PC-9 (cell line): Measurements from ENCODE around the gene ST6GALNAC2. TPM values are rescaled to one million over a fixed set of nuclear protein-coding genes. Genes with fewer than 3 reads are reported as not detected.

Experiments used
- BruUV-seq: library from RNA; stranded (reverse); fragments of 400-500 nt; replicated peaks from 2 replicates; lab custom pipeline; 2021; lab: Mats Ljungman, UMichigan
- CTCF ChIA-PET: fragments of 300-600 bp; sonication (Branson Sonifier 250); formaldehyde crosslinking; loops from one replicate; lab custom pipeline; 2022; ENCODE audit warnings: antibody characterized with exemption; lab: Charles Lee
- POLR2A ChIA-PET: fragments of 300-600 bp; sonication (Branson Sonifier 250); formaldehyde crosslinking; loops from one replicate; lab custom pipeline; 2022; ENCODE audit warnings: antibody characterized with exemption; ENCODE audit not compliant: unreplicated experiment; lab: Charles Lee
- DNase-seq, 2 experiments: peaks; one replicate each; pipeline versions ENCODE4 v3.0.0 to v3.0.0-alpha.2; 2015 to 2022; ENCODE audit warnings: mixed read lengths in 1 of 2
- H2AFZ ChIP-seq: fragments of 200-600 bp; sonication (generic); 2 replicates; pipeline ENCODE4 v1.8.1; 2017; ENCODE audit warnings: antibody characterized with exemption
- H3F3A ChIP-seq: fragments of 200-600 bp; sonication (generic); 2 replicates; pipeline ENCODE4 v1.8.1; 2017; ENCODE audit warnings: antibody characterized with exemption, mild to moderate bottlenecking, low read depth; ENCODE audit not compliant: insufficient read depth
- H3K27ac ChIP-seq: fragments of 200-600 bp; sonication (generic); 2 replicates; pipeline ENCODE4 v1.6.1; 2016; ENCODE audit warnings: mixed run types
- H3K27me3 ChIP-seq: fragments of 200-600 bp; sonication (generic); 2 replicates; pipeline ENCODE4 v1.6.1; 2016; ENCODE audit warnings: low read depth, mixed run types; ENCODE audit not compliant: insufficient read depth
- H3K36me3 ChIP-seq: fragments of 200-600 bp; sonication (generic); 2 replicates; pipeline ENCODE4 v1.6.1; 2016; ENCODE audit warnings: low read depth, mixed run types
- H3K4me1 ChIP-seq: fragments of 200-600 bp; sonication (generic); replicated peaks from 2 replicates; pipeline ENCODE4 v1.6.1; 2016; ENCODE audit warnings: mixed run types; ENCODE audit not compliant: insufficient read depth
- H3K4me2 ChIP-seq: fragments of 200-600 bp; sonication (generic); 2 replicates; pipeline ENCODE4 v1.6.1; 2017; ENCODE audit warnings: mixed run types
- H3K4me3 ChIP-seq: fragments of 200-600 bp; sonication (generic); 2 replicates; pipeline ENCODE4 v1.6.1; 2016; ENCODE audit warnings: mixed run types
- H3K79me2 ChIP-seq: fragments of 200-600 bp; sonication (generic); 2 replicates; pipeline ENCODE4 v1.6.1; 2017; ENCODE audit warnings: low read depth, mixed run types
- H3K9me2 ChIP-seq: fragments of 200-600 bp; sonication (generic); 2 replicates; pipeline ENCODE4 v1.8.1; 2017; ENCODE audit warnings: mild to moderate bottlenecking; ENCODE audit not compliant: insufficient read depth
- H3K9me3 ChIP-seq: fragments of 200-600 bp; sonication (generic); 2 replicates; pipeline ENCODE4 v1.8.1; 2016; ENCODE audit warnings: low read depth; ENCODE audit not compliant: insufficient read depth
- H4K20me1 ChIP-seq: fragments of 200-600 bp; sonication (generic); 2 replicates; pipeline ENCODE4 v1.8.1; 2017; ENCODE audit not compliant: insufficient read depth
- EZH2 ChIP-seq: fragments of 200-600 bp; sonication (generic); IDR thresholded peaks from 2 replicates; pipeline ENCODE4 v1.8.0; 2017; ENCODE audit warnings: antibody characterized with exemption, low read depth
- intact Hi-C: fragments of 100-400 bp; cut with micrococcal nuclease; formaldehyde crosslinking; loops from one replicate; pipeline ENCODE4 v1.10.0; 2022; ENCODE audit not compliant: unreplicated experiment
- total RNA-seq: library from RNA; stranded (reverse); gene quantifications from 2 replicates; pipeline ENCODE4 v1.2.3, GENCODE V29; 2021
- TF ChIP-seq, protein P1 (sequence below): fragments of 200-600 bp; sonication (generic); conservative IDR thresholded peaks from 2 replicates; pipeline ENCODE4 v1.6.1; 2017; ENCODE audit warnings: mixed run types, antibody characterized with exemption, mild to moderate bottlenecking, moderate library complexity

The ST6GALNAC2 gene
- total RNA-seq, 1 experiment from 2014 or later, result 15.5 TPM

DNA sequence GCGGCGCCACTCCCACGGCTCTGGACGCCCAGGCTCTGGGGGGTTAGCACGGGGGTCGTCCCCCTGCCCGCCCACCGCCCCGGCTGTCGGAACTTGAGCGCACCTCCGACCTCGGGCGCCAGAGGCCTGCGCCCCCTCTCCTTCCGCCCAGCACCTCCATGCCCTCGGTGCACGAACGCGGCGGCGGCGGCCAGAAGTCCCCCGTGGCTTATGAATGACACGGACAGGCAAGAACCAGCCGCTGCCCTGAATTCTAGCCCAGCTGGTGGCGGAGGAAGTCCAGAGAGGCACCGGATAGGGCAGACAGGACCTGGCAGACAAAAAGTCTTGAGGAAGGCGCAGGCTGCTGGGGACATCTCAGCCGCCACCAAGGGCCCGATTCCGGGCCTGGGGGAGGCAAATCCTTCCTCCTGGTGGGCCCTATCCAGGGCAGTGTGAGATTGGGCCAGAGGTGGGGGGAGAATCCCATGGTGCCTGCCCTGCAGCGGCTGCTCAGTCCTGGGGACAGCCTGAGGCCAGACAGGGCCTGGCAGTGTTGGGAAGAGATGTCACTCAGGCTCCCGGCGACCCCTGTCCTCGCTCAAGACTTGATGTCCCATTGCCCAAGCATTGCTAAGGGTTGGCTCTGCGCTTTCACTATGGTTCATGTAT, 47.3 kb downstream of the ST6GALNAC2 start:
- no peaks in the 10 kb centered on the region for H4K20me1 ChIP-seq
- H3F3A ChIP-seq, result peaks cover 9% of the 10 kb centered on the region; the same call in 1 of the 2 replicates
- CTCF ChIA-PET, result no interaction called here
- H3K9me2 ChIP-seq, result no peaks in the 10 kb centered on the region
- intact Hi-C loops, result no loop called here
- H3K4me1 ChIP-seq, result peaks cover 16% of the 10 kb centered on the region
- BruUV-seq, result no TSS peak
- H2AFZ ChIP-seq, result no peak overlapping the region
- no peaks in the 10 kb centered on the region for H3K27me3 ChIP-seq
- no peak for TF ChIP-seq EZH2
- TF ChIP-seq, protein P1, sequence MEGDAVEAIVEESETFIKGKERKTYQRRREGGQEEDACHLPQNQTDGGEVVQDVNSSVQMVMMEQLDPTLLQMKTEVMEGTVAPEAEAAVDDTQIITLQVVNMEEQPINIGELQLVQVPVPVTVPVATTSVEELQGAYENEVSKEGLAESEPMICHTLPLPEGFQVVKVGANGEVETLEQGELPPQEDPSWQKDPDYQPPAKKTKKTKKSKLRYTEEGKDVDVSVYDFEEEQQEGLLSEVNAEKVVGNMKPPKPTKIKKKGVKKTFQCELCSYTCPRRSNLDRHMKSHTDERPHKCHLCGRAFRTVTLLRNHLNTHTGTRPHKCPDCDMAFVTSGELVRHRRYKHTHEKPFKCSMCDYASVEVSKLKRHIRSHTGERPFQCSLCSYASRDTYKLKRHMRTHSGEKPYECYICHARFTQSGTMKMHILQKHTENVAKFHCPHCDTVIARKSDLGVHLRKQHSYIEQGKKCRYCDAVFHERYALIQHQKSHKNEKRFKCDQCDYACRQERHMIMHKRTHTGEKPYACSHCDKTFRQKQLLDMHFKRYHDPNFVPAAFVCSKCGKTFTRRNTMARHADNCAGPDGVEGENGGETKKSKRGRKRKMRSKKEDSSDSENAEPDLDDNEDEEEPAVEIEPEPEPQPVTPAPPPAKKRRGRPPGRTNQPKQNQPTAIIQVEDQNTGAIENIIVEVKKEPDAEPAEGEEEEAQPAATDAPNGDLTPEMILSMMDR, result no peak
- DNase-seq, result no peak
- POLR2A ChIA-PET, result no interaction called here
- H3K36me3 ChIP-seq, result no peaks in the 10 kb centered on the region
- H3K9me3 ChIP-seq, result no peaks in the 10 kb centered on the region
- no peak overlapping the region for H3K27ac ChIP-seq
- H3K79me2 ChIP-seq, result no peaks in the 10 kb centered on the region
- H3K4me3 ChIP-seq, result no peak overlapping the region
- no peak overlapping the region for H3K4me2 ChIP-seq

DNA sequence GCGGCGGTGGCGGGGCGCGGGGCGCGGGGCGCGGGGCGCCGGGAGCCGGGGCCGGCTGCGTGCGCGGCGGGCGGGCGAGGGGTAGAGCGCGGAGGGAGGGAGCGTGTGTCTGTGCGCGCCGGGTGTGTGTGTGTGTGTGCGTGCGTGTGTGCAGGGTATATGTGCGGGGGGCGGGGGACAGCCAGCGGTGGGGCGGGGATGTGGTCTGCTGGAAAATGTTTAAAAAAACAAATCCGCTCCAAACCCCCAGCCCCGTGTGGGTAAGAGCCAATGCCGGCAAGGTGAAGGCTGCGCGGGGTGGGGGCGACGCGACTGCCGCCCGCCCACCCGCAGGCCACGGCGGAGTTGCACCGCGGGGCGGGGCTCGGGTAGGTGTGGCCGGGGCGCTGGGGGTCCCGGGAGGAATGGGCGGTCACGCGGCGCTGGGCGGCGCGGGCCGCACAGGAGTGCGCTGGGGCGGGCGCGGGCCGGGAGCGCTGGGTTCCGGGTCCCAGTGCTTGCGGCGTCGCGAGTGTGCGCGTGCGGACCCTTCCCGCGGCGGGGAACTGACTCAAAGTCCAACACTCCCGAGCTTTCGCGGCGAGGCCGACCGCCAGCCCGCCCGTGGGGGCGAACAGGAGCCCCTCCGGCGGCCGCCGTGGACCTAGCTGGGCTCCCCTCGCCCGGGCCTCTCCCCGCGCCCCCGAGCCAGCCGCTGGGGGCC, 47.9 kb downstream of the ST6GALNAC2 start, which contains the start of gene CYGB:
Gene CYGB, minus strand, starts transcription at position 132 of the 703 bp plus-strand sequence. CDS start 167 bp downstream, outside the sequence.
- no peaks in the 10 kb centered on the region for H3K27me3 ChIP-seq
- no peak within 1 kb of the TSS for H3K27ac ChIP-seq
- peaks cover 20% of the 10 kb centered on the region for H3K4me1 ChIP-seq
- H3K36me3 ChIP-seq, result no peaks in the 10 kb centered on the region
- ChIA-PET POLR2A (no interaction called here), CTCF (no interaction called here)
- peaks cover 16% of the 10 kb centered on the region for H3F3A ChIP-seq
- H3K9me2 ChIP-seq, result no peaks in the 10 kb centered on the region
- H3K4me3 ChIP-seq, result no peak within 1 kb of the TSS
- TF ChIP-seq, protein P1, result no peak
- no peak for TF ChIP-seq EZH2
- DNase-seq, result no peak
- intact Hi-C loops, result no loop called here
- no TSS peak for BruUV-seq
- no peak within 1 kb of the TSS for H3K4me2 ChIP-seq
- H2AFZ ChIP-seq, result no peak within 1 kb of the TSS
- H4K20me1 ChIP-seq, result no peaks in the 10 kb centered on the region
- no peaks in the 10 kb centered on the region for H3K79me2 ChIP-seq
- H3K9me3 ChIP-seq, result no peaks in the 10 kb centered on the region

DNA sequence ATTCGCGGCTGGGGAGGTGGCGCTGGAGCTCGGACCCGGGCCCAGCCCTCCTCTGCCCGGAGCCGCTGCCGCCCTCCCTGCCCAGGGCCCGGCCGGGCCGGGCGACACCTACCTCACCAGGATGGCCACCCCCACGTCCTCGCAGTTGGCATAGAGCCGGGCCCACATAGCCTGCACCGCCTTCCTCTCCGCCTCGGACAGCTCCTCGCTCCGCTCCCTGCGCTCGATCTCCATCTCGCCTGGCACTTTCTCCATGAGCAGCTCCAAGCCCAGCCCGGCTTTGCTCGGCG, 48.4 kb downstream of the ST6GALNAC2 start:
- Histone ChIP-seq H4K20me1 (no peaks in the 10 kb centered on the region), H3K4me3 (no peak overlapping the region), H3K9me2 (no peaks in the 10 kb centered on the region), H3K9me3 (no peaks in the 10 kb centered on the region), H3F3A (peaks cover 20% of the 10 kb centered on the region), H3K79me2 (no peaks in the 10 kb centered on the region), H2AFZ (no peak overlapping the region), H3K27ac (no peak overlapping the region), H3K36me3 (no peaks in the 10 kb centered on the region), H3K4me1 (peaks cover 25% of the 10 kb centered on the region), H3K27me3 (no peaks in the 10 kb centered on the region), H3K4me2 (no peak overlapping the region)
- CTCF ChIA-PET, result no interaction called here
- POLR2A ChIA-PET, result no interaction called here
- no peak for DNase-seq
- intact Hi-C loops, result no loop called here
- no peak for TF ChIP-seq EZH2
- TF ChIP-seq, protein P1, result no peak
- BruUV-seq, result no TSS peak
